Mesothelial cell of epicardium (in vitro differentiated cells): ENCODE measurements around the gene CCNG2. TPM values are rescaled to one million over a fixed set of nuclear protein-coding genes. Genes with fewer than 3 reads are reported as not detected.

Experiments used
- DNase-seq, 2 experiments: peaks; one replicate each; pipeline ENCODE4 v3.0.0; 2021; ENCODE audit warnings: low spot score in 2 of 2; ENCODE audit not compliant: unreplicated experiment in 2 of 2
- H3K27ac Mint-ChIP-seq: 2 replicates; pipeline ENCODE4 v1.8.0; 2021; ENCODE audit warnings: mixed read lengths
- H3K27me3 Mint-ChIP-seq: 2 replicates; pipeline ENCODE4 v1.8.0; 2021; ENCODE audit warnings: low read depth, mixed read lengths
- H3K36me3 Mint-ChIP-seq: 2 replicates; pipeline ENCODE4 v1.8.0; 2021; ENCODE audit warnings: mixed read lengths
- H3K4me1 Mint-ChIP-seq: 2 replicates; pipeline ENCODE4 v1.8.0; 2021; ENCODE audit warnings: mixed read lengths
- H3K4me3 Mint-ChIP-seq: 2 replicates; pipeline ENCODE4 v1.8.0; 2021; ENCODE audit warnings: mild to moderate bottlenecking, moderate library complexity, mixed read lengths
- H3K9me3 Mint-ChIP-seq: 2 replicates; pipeline ENCODE4 v1.8.0; 2021; ENCODE audit warnings: mixed read lengths
- CTCF ChIP-seq: fragments of 200-600 bp; sonication (generic); IDR thresholded peaks from one replicate; pipeline ENCODE4 v1.5.0; 2021; ENCODE audit warnings: antibody characterized with exemption; ENCODE audit not compliant: unreplicated experiment
- total RNA-seq: library from RNA; stranded (reverse); gene quantifications from 3 replicates; pipeline ENCODE4 v1.2.1, GENCODE V29; 2021

Gene CCNG2
- total RNA-seq, 1 donor from 2014 or later = 89.3 TPM

GRCh38 chr4:77172336-77172735 lies 15.3 kb downstream of the CCNG2 start:
- no peaks in the 10 kb centered on the region for H3K9me3 Mint-ChIP-seq
- H3K27me3 Mint-ChIP-seq = no peaks in the 10 kb centered on the region
- peaks cover 42% of the 10 kb centered on the region for H3K4me1 Mint-ChIP-seq
- no peak overlapping the region for H3K27ac Mint-ChIP-seq
- H3K36me3 Mint-ChIP-seq = peaks cover 38% of the 10 kb centered on the region
- H3K4me3 Mint-ChIP-seq = no peak overlapping the region
- DNase-seq = no peak
- TF ChIP-seq CTCF = no peak

GRCh38 chr4:77174426-77174825 lies 17.4 kb downstream of the CCNG2 start:
- H3K4me1 Mint-ChIP-seq = peaks cover 42% of the 10 kb centered on the region
- peaks cover 20% of the 10 kb centered on the region for H3K36me3 Mint-ChIP-seq
- DNase-seq = no peak
- H3K27me3 Mint-ChIP-seq = no peaks in the 10 kb centered on the region
- TF ChIP-seq CTCF = no peak
- no peak overlapping the region for H3K4me3 Mint-ChIP-seq
- H3K27ac Mint-ChIP-seq = no peak overlapping the region
- no peaks in the 10 kb centered on the region for H3K9me3 Mint-ChIP-seq

- no peak for DNase-seq
- no peaks in the 10 kb centered on the region for H3K27me3 Mint-ChIP-seq
- peaks cover 12% of the 10 kb centered on the region for H3K36me3 Mint-ChIP-seq
- no peak overlapping the region for H3K4me3 Mint-ChIP-seq
- TF ChIP-seq CTCF = no peak
- H3K27ac Mint-ChIP-seq = no peak overlapping the region
- H3K9me3 Mint-ChIP-seq = no peaks in the 10 kb centered on the region
- H3K4me1 Mint-ChIP-seq = peaks cover 35% of the 10 kb centered on the region
These were observed 18.2 kb downstream of the CCNG2 start for GRCh38 chr4:77175201-77175611.

GRCh38 chr4:77176640-77177039 lies 19.6 kb downstream of the CCNG2 start:
- H3K36me3 Mint-ChIP-seq = peaks cover 1% of the 10 kb centered on the region
- peak overlapping the region; percentile 58 for H3K27ac Mint-ChIP-seq
- no peaks in the 10 kb centered on the region for H3K9me3 Mint-ChIP-seq
- no peak for TF ChIP-seq CTCF
- H3K4me3 Mint-ChIP-seq = no peak overlapping the region
- DNase-seq = no peak
- H3K4me1 Mint-ChIP-seq = peaks cover 35% of the 10 kb centered on the region
- H3K27me3 Mint-ChIP-seq = no peaks in the 10 kb centered on the region

- TF ChIP-seq CTCF = no peak
- H3K27me3 Mint-ChIP-seq = no peaks in the 10 kb centered on the region
- H3K4me3 Mint-ChIP-seq = no peak overlapping the region
- no peaks in the 10 kb centered on the region for H3K36me3 Mint-ChIP-seq
- H3K27ac Mint-ChIP-seq = peak overlapping the region; percentile 58
- no peaks in the 10 kb centered on the region for H3K9me3 Mint-ChIP-seq
- H3K4me1 Mint-ChIP-seq = peaks cover 35% of the 10 kb centered on the region
- no peak for DNase-seq
These were observed 20.2 kb downstream of the CCNG2 start for GRCh38 chr4:77177199-77177598.

- H3K27ac Mint-ChIP-seq = peak overlapping the region; percentile 8
- H3K36me3 Mint-ChIP-seq = no peaks in the 10 kb centered on the region
- DNase-seq = no peak
- H3K9me3 Mint-ChIP-seq = no peaks in the 10 kb centered on the region
- no peak for TF ChIP-seq CTCF
- no peaks in the 10 kb centered on the region for H3K27me3 Mint-ChIP-seq
- peaks cover 35% of the 10 kb centered on the region for H3K4me1 Mint-ChIP-seq
- H3K4me3 Mint-ChIP-seq = no peak overlapping the region
These were observed 21.6 kb downstream of the CCNG2 start for GRCh38 chr4:77178560-77178959.
